Adrenal gland (tissue), 12 donors: Measurements from ENCODE around the gene SDK1. TPM values are rescaled to one million over a fixed set of nuclear protein-coding genes. Genes with fewer than 3 reads are reported as not detected.

Source experiments
- DNase-seq, 7 donors: peaks; one replicate each; pipeline ENCODE4 v3.0.0-alpha.2; 2019 to 2020
- H3K27ac ChIP-seq, 5 donors: fragments of 200-600 bp; sonication (generic) in 4 of 5; 1 replicate in 3 of 5; 2 replicates in 2 of 5; pipeline versions ENCODE4 v1.5.1 to v1.8.0; 2016 to 2020; ENCODE audit warnings: mild to moderate bottlenecking in 1 of 5
- H3K27me3 ChIP-seq: fragments of 200-600 bp; 2 replicates; pipeline ENCODE4 v1.8.0; 2021
- H3K36me3 ChIP-seq, 2 donors: fragments of 200-600 bp; replicated peaks in 1 of 2; 1 replicate in 1 of 2; 2 replicates in 1 of 2; pipeline versions ENCODE4 v1.5.1 to v1.8.0; 2018 to 2022
- H3K4me1 ChIP-seq, 2 donors: fragments of 200-600 bp; replicated peaks in 1 of 2; 1 replicate in 1 of 2; 2 replicates in 1 of 2; pipeline versions ENCODE4 v1.5.1 to v1.8.0; 2018 to 2021
- H3K4me3 ChIP-seq, 4 donors: fragments of 200-600 bp; sonication (generic) in 3 of 4; one replicate each; pipeline ENCODE4 v1.5.1; 2016 to 2018
- H3K9me3 ChIP-seq, 3 donors: fragments of 200-600 bp; sonication (generic) in 1 of 3; replicated peaks in 1 of 3; 1 replicate in 2 of 3; 2 replicates in 1 of 3; pipeline versions ENCODE4 v1.5.1 to v1.8.0; 2016 to 2021
- CTCF ChIP-seq, 6 experiments: fragments of 450-650 bp in 4 of 6; fragments of 200-600 bp in 2 of 6; sonication (generic) in 1 of 6; IDR thresholded peaks; 1 replicate in 5 of 6; 2 replicates in 1 of 6; pipeline versions ENCODE4 v1.5.1 to v1.8.0; 2016 to 2021; ENCODE audit warnings: antibody characterized with exemption in 6 of 6, mild to moderate bottlenecking in 2 of 6, moderate library complexity in 1 of 6
- POLR2A ChIP-seq, 2 donors: fragments of 450-650 bp; IDR thresholded peaks; one replicate each; pipeline ENCODE4 v1.6.1; 2017; ENCODE audit warnings: antibody characterized with exemption in 2 of 2, mild to moderate bottlenecking in 2 of 2, moderate library complexity in 1 of 2
- WGBS, 4 donors: extraction: QIAGEN DNeasy Blood & Tissue Kit in 2 of 4; methylation state at CpG; one replicate each; pipeline versions ENCODE4 v1.1.5 to v1.1.7; 2013 to 2017; 5-methylcytosine and 5-hydroxymethylcytosine counted together
- intact Hi-C, 2 donors: fragments of 100-400 bp; cut with DNase I; formaldehyde crosslinking; loops; one replicate each; pipeline versions ENCODE4 v1.14.1 to v1.15.0; 2022 to 2023
- polyA plus RNA-seq, 3 donors: library from polyadenylated mRNA; stranded (reverse); fragments of 200-250 nt in 2 of 3; fragments of 350-450 nt in 1 of 3; fragmentation: Illumina TruSeq in 1 of 3; extraction: RNeasy Lipid Tissue Mini Kit (QIAGEN cat#74804) in 1 of 3; gene quantifications; one replicate each; pipeline ENCODE4 v1.2.3, GENCODE V29; 2013 to 2014
- total RNA-seq, 9 donors: library from RNA; depleted of rRNA in 4 of 9; stranded (reverse); fragments of >200 nt in 4 of 9; fragments of 120-200 nt in 1 of 9; fragmentation: NEBNext Ultra II Directional in 1 of 9; extraction: Animal tissue kit (Norgen Biotek cat#: 25700) in 1 of 9; gene quantifications; one replicate each; pipeline versions ENCODE4 v1.1.0 to v1.2.4, GENCODE V29; 2013 to 2023
- donor health status: healthy with polysubstance abuse.
- donor health status: Bipolar disorder and iron deficiency.
- donor health status: DM: yes; HTN: yes; CAD: no.
- donor health status: DM: no; HTN: no; CAD: no.
- donor health status: DM: no; HTN: no; CAD: no.
- donor health status: DM: yes; HTN: yes; CAD: no.

The SDK1 gene
- total and polyA plus RNA-seq, 12 donors = 0.50 to 3.6 (median 1.5) TPM

GRCh38 chr7:3540456-3541220, 239.6 kb downstream of the SDK1 start:
- H3K36me3 ChIP-seq = no peaks in the 10 kb centered on the region
- WGBS, 4 donors = 62 to 69% (median 67%) methylated on average over 5 of the region's 5 CpGs

GRCh38 chr7:3544202-3544601, 243.2 kb downstream of the SDK1 start:
- Histone ChIP-seq H3K27ac (no peak overlapping the region), H3K27me3 (no peaks in the 10 kb centered on the region), H3K9me3 (no peaks in the 10 kb centered on the region), H3K4me1 (no peaks in the 10 kb centered on the region), H3K36me3 (no peaks in the 10 kb centered on the region), H3K4me3 (no peak overlapping the region)
- DNase-seq = no peak
- intact Hi-C loops = no loop called here
- 57 to 76% (median 69%) methylated on average over 5 of the region's 5 CpGs for WGBS, 4 donors
- TF ChIP-seq POLR2A (IDR thresholded peaks at IDR 0.05) (no peak), CTCF (IDR thresholded peaks at IDR 0.05) (no peak)

More at GRCh38 chr7:3540456-3541220, 239.6 kb downstream of the SDK1 start:
- intact Hi-C loops = no loop called here
- DNase-seq = no peak
- no peak overlapping the region for H3K27ac ChIP-seq
- no peaks in the 10 kb centered on the region for H3K4me1 ChIP-seq
- H3K9me3 ChIP-seq = no peaks in the 10 kb centered on the region
- H3K27me3 ChIP-seq = no peaks in the 10 kb centered on the region
- TF ChIP-seq POLR2A (IDR thresholded peaks at IDR 0.05) (no peak), CTCF (IDR thresholded peaks at IDR 0.05) (no peak)
- no peak overlapping the region for H3K4me3 ChIP-seq

GRCh38 chr7:3548815-3549214, 247.8 kb downstream of the SDK1 start:
- H3K4me3 ChIP-seq = no peak overlapping the region
- no peak for TF ChIP-seq POLR2A (IDR thresholded peaks at IDR 0.05)
- TF ChIP-seq CTCF (IDR thresholded peaks at IDR 0.05) = no peak
- intact Hi-C loops = no loop called here
- H3K27me3 ChIP-seq = no peaks in the 10 kb centered on the region
- no peaks in the 10 kb centered on the region for H3K4me1 ChIP-seq
- H3K36me3 ChIP-seq = no peaks in the 10 kb centered on the region
- WGBS, 4 donors = 37 to 50% (median 45%) methylated on average over 4 of the region's 4 CpGs
- no peak for DNase-seq
- H3K9me3 ChIP-seq = no peaks in the 10 kb centered on the region
- no peak overlapping the region for H3K27ac ChIP-seq

- DNase-seq = no peak
- Histone ChIP-seq H3K27ac (no peak overlapping the region), H3K27me3 (no peaks in the 10 kb centered on the region), H3K36me3 (no peaks in the 10 kb centered on the region), H3K4me1 (no peaks in the 10 kb centered on the region), H3K9me3 (no peaks in the 10 kb centered on the region), H3K4me3 (no peak overlapping the region)
- WGBS, 4 donors = 50 to 64% (median 52%) methylated on average over 2 of the region's 2 CpGs
- no peak for TF ChIP-seq CTCF (IDR thresholded peaks at IDR 0.05)
- no peak for TF ChIP-seq POLR2A (IDR thresholded peaks at IDR 0.05)
- intact Hi-C loops = no loop called here
Observed at GRCh38 chr7:3549601-3550000, 248.5 kb downstream of the SDK1 start.
